Measurements from ENCODE around the gene PLCG2.

DNA sequence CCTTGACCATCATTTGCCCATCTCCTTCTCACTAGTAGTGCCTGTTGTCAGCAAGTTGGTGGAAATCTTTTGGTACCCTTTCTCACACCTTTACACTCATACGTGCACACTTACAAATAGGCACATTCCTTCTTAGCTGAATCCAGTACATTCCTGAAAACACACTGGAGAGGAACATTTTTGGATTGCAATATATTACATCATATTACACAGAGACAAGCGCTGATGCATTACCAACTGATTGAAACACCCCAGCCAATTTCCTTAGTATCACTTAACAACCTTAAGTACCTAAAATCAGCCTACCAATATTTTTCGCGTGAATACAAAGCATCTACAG, 64.1 kb downstream of the PLCG2 start:
- TF ChIP-seq POLR2A (IDR thresholded peaks at IDR 0.05) (no peak), CTCF (IDR thresholded peaks at IDR 0.05) (no peak)
